BLaER1 (cell line): ENCODE data around the gene PDE7B.

ENCODE experiments used
- H3K27ac ChIP-seq: shearing (Covaris generic); formaldehyde crosslinking; 2 replicates; pipeline ENCODE4 v1.8.1; 2022
- H3K27me3 ChIP-seq: shearing (Covaris generic); formaldehyde crosslinking; 2 replicates; pipeline ENCODE4 v1.8.1; 2022
- H3K36me3 ChIP-seq: shearing (Covaris generic); formaldehyde crosslinking; 2 replicates; pipeline ENCODE4 v1.8.1; 2022
- H3K4me1 ChIP-seq: shearing (Covaris generic); formaldehyde crosslinking; 2 replicates; pipeline ENCODE4 v1.8.1; 2022
- H3K4me2 ChIP-seq: shearing (Covaris generic); formaldehyde crosslinking; 2 replicates; pipeline ENCODE4 v1.8.1; 2022
- H3K4me3 ChIP-seq: shearing (Covaris generic); formaldehyde crosslinking; 2 replicates; pipeline ENCODE4 v1.8.1; 2022
- H3K9ac ChIP-seq: shearing (Covaris generic); formaldehyde crosslinking; 2 replicates; pipeline ENCODE4 v1.8.1; 2022
- H3K9me3 ChIP-seq: shearing (Covaris generic); formaldehyde crosslinking; 2 replicates; pipeline ENCODE4 v1.8.1; 2022
- H4K20me1 ChIP-seq: shearing (Covaris generic); formaldehyde crosslinking; 2 replicates; pipeline ENCODE4 v1.8.1; 2022
- Cebpa-rat ChIP-seq: shearing (Covaris generic); IDR thresholded peaks from 2 replicates; pipeline ENCODE4 v1.8.1; 2022

The PDE7B gene

DNA sequence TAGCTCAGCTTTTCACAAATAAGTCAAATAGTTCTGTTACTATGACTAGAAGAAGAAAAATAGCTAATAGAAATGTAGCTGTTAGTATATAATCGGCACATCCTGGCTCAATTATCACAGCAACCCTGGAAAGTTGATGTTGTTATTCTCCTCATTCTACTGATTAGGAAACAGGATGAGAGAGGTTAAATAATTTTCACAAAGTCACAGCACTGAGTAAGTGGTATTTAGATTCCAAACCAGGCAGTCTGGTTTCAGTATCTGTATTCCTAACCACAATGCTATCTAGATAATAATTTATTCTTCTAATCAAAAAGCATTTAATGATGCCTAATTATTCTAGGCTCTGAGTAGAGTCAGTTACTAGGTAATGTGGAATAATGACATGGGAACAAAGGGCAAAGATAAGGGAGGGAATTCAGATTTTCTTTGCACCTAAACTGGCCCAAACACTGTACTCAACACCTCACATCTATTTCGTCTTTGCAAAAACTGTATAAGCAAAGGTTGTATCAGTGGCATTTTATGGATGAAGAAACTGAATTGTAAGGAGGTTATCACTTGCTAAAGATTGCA, 51.3 kb downstream of the PDE7B start:
- H3K4me3 ChIP-seq, result no peak overlapping the region
- no peaks in the 10 kb centered on the region for H3K36me3 ChIP-seq
- H3K27me3 ChIP-seq, result no peaks in the 10 kb centered on the region
- H3K9me3 ChIP-seq, result no peaks in the 10 kb centered on the region
- no peak for TF ChIP-seq Cebpa-rat
- no peak overlapping the region for H3K27ac ChIP-seq
- H4K20me1 ChIP-seq, result no peaks in the 10 kb centered on the region
- H3K4me1 ChIP-seq, result no peaks in the 10 kb centered on the region
- H3K9ac ChIP-seq, result no peak overlapping the region
- no peak overlapping the region for H3K4me2 ChIP-seq

GRCh38 chr6:135904666-135905065, 53.2 kb downstream of the PDE7B start:
- H3K4me1 ChIP-seq, result no peaks in the 10 kb centered on the region
- H3K27ac ChIP-seq, result no peak overlapping the region
- H3K4me2 ChIP-seq, result no peak overlapping the region
- H3K9ac ChIP-seq, result no peak overlapping the region
- TF ChIP-seq Cebpa-rat, result no peak
- no peaks in the 10 kb centered on the region for H3K36me3 ChIP-seq
- no peak overlapping the region for H3K4me3 ChIP-seq
- H4K20me1 ChIP-seq, result no peaks in the 10 kb centered on the region
- no peaks in the 10 kb centered on the region for H3K9me3 ChIP-seq
- no peaks in the 10 kb centered on the region for H3K27me3 ChIP-seq

DNA sequence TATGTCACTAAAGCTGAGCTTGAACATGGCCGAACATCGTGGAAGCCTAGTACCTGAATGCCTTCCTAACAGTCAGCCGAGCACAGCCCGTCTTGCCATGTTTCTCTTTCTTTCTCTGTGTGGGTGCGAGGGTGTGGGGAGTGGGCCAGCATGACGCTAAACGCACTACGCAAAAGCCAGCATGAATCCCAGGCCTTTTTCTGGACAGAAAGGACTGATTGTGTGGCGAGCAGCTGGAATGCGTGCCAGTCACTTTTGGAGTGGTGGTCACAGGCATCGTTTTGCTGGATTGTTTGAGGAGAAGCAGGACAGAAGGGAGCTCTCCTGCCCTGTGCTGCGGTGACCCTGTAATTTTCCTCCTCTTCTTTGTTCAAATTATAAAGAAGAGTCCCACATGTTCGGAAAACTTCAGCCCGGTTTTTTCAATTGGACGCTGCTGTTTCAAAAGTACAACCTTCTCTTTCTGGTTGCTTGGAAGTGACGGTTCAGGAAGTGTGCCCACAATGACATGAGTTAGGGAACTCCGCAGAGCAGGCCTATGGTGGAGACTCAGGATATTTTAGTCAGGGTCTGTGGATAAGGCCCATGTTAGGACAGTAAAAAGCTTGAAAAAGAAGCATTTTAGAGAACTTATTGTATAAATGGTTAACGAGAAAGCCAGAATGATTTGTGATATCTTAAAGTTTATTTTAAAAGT, 54.3 kb downstream of the PDE7B start:
- Histone ChIP-seq H3K27me3 (no peaks in the 10 kb centered on the region), H3K9me3 (no peaks in the 10 kb centered on the region), H4K20me1 (no peaks in the 10 kb centered on the region), H3K27ac (no peak overlapping the region), H3K4me2 (no peak overlapping the region), H3K4me3 (no peak overlapping the region), H3K4me1 (no peaks in the 10 kb centered on the region), H3K36me3 (no peaks in the 10 kb centered on the region), H3K9ac (no peak overlapping the region)
- no peak for TF ChIP-seq Cebpa-rat

- H3K27ac ChIP-seq, result no peak overlapping the region
- no peak overlapping the region for H3K4me2 ChIP-seq
- H3K4me3 ChIP-seq, result no peak overlapping the region
- no peaks in the 10 kb centered on the region for H4K20me1 ChIP-seq
- no peaks in the 10 kb centered on the region for H3K27me3 ChIP-seq
- TF ChIP-seq Cebpa-rat, result no peak
- H3K36me3 ChIP-seq, result no peaks in the 10 kb centered on the region
- H3K9ac ChIP-seq, result no peak overlapping the region
- H3K4me1 ChIP-seq, result no peaks in the 10 kb centered on the region
- no peaks in the 10 kb centered on the region for H3K9me3 ChIP-seq
Observed at GRCh38 chr6:135906542-135906941, 55.0 kb downstream of the PDE7B start.

DNA sequence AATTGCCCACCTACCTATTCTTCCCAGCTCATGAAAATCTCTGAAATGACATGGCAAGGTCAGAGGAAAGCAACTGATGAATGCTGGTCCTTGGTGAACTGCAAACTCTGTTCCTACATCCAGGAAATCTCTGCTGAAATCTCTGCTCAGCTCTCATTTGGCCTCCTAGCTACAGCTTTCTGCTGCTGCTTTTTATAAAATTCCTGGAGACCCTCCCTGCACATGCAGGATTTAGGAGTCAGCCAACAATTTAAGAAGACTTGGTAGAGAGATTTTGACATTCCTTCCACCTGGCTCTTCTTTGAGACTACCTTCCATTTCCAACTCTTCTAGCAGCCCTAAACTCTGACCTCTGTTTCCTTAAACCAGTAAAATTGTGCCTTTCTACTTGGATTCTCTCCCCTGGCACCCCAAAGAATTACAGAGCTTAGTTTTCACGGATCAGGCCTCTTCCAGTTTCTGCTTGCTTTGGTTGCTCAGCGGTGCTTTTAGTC, 55.5 kb downstream of the PDE7B start:
- H3K9me3 ChIP-seq, result no peaks in the 10 kb centered on the region
- no peak overlapping the region for H3K27ac ChIP-seq
- H3K36me3 ChIP-seq, result no peaks in the 10 kb centered on the region
- H4K20me1 ChIP-seq, result no peaks in the 10 kb centered on the region
- no peak overlapping the region for H3K4me2 ChIP-seq
- H3K9ac ChIP-seq, result no peak overlapping the region
- no peak overlapping the region for H3K4me3 ChIP-seq
- no peak for TF ChIP-seq Cebpa-rat
- H3K27me3 ChIP-seq, result no peaks in the 10 kb centered on the region
- no peaks in the 10 kb centered on the region for H3K4me1 ChIP-seq

DNA sequence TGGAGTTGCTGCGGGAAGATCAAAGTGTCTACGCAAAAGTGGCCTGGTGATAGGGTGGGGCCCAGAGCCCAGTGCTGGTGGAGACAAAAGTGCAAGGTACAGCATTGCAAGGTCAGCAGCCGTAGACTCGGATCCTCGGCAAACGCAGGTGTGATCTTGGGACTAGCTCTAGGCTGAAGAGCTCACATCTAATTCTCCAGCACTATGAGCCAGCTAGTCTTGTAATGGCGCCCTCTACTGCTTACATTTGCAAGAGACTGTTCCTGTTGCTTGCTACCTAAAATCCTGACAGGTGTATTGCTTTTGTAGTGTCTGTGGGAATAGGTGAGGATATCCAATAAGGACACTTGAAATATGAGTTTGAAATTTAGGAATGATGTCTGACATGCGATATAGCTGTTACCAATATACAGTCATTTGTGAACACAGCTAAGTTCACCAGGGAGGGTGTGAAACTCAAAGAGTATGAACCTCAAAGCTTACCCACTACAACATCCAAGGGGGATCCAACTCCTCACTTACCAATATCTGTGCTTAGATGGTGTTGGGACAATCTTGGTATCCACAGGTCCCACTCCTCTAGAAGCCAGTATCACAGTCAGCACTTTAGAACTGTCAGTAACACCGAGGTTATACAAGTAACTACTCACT, 58.4 kb downstream of the PDE7B start:
- no peak for TF ChIP-seq Cebpa-rat
- no peaks in the 10 kb centered on the region for H3K27me3 ChIP-seq
- no peak overlapping the region for H3K4me3 ChIP-seq
- no peaks in the 10 kb centered on the region for H3K9me3 ChIP-seq
- no peak overlapping the region for H3K9ac ChIP-seq
- no peaks in the 10 kb centered on the region for H4K20me1 ChIP-seq
- H3K36me3 ChIP-seq, result no peaks in the 10 kb centered on the region
- no peak overlapping the region for H3K27ac ChIP-seq
- H3K4me2 ChIP-seq, result no peak overlapping the region
- no peaks in the 10 kb centered on the region for H3K4me1 ChIP-seq

GRCh38 chr6:135910790-135911618, 59.5 kb downstream of the PDE7B start:
- no peak overlapping the region for H3K4me3 ChIP-seq
- TF ChIP-seq Cebpa-rat, result no peak
- H3K9ac ChIP-seq, result no peak overlapping the region
- no peaks in the 10 kb centered on the region for H3K4me1 ChIP-seq
- H3K27ac ChIP-seq, result no peak overlapping the region
- H4K20me1 ChIP-seq, result no peaks in the 10 kb centered on the region
- H3K36me3 ChIP-seq, result no peaks in the 10 kb centered on the region
- no peaks in the 10 kb centered on the region for H3K9me3 ChIP-seq
- no peak overlapping the region for H3K4me2 ChIP-seq
- H3K27me3 ChIP-seq, result no peaks in the 10 kb centered on the region

DNA sequence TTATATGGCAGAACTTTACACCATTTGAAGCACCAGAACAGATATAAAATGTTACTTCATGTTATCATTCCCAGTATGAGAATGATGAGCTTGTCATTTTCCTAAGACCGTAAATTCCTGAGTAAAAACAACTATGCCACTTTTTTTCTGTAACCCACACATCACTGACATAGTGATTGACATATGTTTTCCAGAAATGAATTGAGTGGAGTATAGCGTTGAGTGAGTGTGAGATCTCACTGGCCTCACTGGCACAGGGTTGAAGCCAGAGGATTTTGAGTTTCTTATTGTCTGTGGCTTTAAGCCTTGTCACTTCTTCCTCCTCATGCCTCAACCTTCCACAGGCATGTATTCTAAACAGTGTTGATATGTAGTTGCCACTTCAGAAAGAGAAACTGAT, 62.3 kb downstream of the PDE7B start:
- Histone ChIP-seq H3K4me2 (no peak overlapping the region), H3K9ac (no peak overlapping the region), H3K36me3 (no peaks in the 10 kb centered on the region), H3K27me3 (no peaks in the 10 kb centered on the region), H3K4me3 (no peak overlapping the region), H3K27ac (no peak overlapping the region), H3K9me3 (no peaks in the 10 kb centered on the region), H3K4me1 (no peaks in the 10 kb centered on the region), H4K20me1 (no peaks in the 10 kb centered on the region)
- no peak for TF ChIP-seq Cebpa-rat

DNA sequence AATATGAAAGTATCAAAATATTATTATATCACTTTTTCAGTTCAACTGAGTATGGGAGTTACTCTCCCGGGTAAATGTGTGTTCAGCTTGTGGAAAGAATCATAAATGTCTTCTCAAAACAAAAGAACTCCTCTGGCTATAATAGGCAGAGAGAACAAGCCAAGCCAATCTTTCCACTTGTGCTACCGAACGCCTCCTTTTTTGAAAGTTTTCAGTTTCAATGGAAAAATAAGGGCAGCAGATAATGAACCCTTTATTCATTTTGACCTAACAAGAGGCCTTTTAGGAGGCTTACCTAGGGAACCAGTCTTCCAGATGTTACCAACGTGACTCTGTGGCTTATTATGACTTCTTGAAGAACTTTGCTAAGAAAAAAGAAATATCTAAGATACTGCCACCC, 67.5 kb downstream of the PDE7B start:
- no peaks in the 10 kb centered on the region for H3K9me3 ChIP-seq
- peaks cover 5% of the 10 kb centered on the region for H3K4me1 ChIP-seq
- no peak overlapping the region for H3K27ac ChIP-seq
- H3K4me3 ChIP-seq, result no peak overlapping the region
- TF ChIP-seq Cebpa-rat, result no peak
- no peaks in the 10 kb centered on the region for H3K27me3 ChIP-seq
- no peak overlapping the region for H3K9ac ChIP-seq
- no peaks in the 10 kb centered on the region for H4K20me1 ChIP-seq
- no peaks in the 10 kb centered on the region for H3K36me3 ChIP-seq
- no peak overlapping the region for H3K4me2 ChIP-seq
